ENCODE data around the gene CD83. TPM values are rescaled to one million over a fixed set of nuclear protein-coding genes. Genes with fewer than 3 reads are reported as not detected.

Gene CD83
- total RNA-seq, 1 experiment from 2014 or later, result 5.5 TPM

DNA sequence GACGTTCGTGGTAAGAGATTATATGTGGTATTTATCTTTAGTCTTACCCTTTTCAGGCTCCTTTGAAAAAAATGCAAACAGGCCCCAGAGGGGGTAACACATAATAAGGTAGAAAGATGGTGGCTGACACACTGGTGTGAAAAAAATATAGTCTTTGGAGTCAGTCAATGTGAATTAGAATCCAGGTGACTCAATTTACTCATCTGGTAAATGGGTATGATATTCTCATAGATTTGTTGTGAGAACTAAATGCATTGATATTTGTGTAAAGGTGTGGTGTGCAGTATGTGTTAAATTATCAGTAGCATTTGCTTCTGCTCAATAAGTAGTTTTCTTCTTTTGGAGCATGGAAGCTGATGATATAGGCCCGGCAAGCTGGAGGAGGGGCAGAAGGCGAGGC, 25.7 kb downstream of the CD83 start:
- H3K27ac Mint-ChIP-seq, result no peak overlapping the region
- peaks cover 40% of the 10 kb centered on the region for H3K4me1 Mint-ChIP-seq
- CTCF ChIA-PET, result interaction anchor here (0.6 to 5.7 kb wide), 3 partner anchors 14 to 239 kb away, joined by 3 to 42 read pairs (median 9); no protein-coding TSS in a partner anchor

DNA sequence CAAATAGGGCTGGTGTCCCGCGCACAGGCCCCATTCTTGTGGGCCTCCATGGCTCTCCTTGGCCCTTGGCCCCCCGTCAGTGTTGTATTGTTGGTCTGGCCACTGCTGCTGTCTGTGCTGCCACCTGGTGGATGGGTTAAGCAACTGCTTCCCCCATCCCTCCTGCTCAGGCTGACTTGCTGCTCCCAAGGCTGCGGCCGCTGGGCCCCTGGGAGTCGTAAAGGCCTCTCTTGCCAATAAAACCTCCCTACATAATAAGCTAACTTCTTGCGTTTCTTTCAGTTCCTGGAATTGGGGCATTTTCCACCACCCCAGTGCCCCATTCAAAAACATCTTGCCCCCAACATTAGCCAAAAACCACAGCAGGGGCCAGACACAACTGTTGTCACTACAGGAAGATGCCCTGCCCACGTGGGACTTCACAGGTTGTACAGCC, 27.1 kb downstream of the CD83 start:
- CTCF ChIA-PET, result interaction anchor here (0.5 to 5.7 kb wide), 8 partner anchors 16 to 1235 kb away, joined by 3 to 42 read pairs (median 4); no protein-coding TSS in a partner anchor
- TF ChIP-seq ETV6 (CRISPR knock-in tag; IDR thresholded peaks at IDR 0.05) (peak; percentile 63; the same call in 1 of the 2 replicates), FOXK1 (CRISPR knock-in tag; IDR thresholded peaks at IDR 0.05) (0 out of 2 replicates have a peak, but pooled peaks have one; percentile 19), ZNF423 (CRISPR knock-in tag; IDR thresholded peaks at IDR 0.05) (no peak)
- TF ChIP-seq, protein P1, sequence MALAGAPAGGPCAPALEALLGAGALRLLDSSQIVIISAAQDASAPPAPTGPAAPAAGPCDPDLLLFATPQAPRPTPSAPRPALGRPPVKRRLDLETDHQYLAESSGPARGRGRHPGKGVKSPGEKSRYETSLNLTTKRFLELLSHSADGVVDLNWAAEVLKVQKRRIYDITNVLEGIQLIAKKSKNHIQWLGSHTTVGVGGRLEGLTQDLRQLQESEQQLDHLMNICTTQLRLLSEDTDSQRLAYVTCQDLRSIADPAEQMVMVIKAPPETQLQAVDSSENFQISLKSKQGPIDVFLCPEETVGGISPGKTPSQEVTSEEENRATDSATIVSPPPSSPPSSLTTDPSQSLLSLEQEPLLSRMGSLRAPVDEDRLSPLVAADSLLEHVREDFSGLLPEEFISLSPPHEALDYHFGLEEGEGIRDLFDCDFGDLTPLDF (CRISPR knock-in tag; IDR thresholded peaks at IDR 0.05), result no peak
- TF ChIP-seq, protein P2, sequence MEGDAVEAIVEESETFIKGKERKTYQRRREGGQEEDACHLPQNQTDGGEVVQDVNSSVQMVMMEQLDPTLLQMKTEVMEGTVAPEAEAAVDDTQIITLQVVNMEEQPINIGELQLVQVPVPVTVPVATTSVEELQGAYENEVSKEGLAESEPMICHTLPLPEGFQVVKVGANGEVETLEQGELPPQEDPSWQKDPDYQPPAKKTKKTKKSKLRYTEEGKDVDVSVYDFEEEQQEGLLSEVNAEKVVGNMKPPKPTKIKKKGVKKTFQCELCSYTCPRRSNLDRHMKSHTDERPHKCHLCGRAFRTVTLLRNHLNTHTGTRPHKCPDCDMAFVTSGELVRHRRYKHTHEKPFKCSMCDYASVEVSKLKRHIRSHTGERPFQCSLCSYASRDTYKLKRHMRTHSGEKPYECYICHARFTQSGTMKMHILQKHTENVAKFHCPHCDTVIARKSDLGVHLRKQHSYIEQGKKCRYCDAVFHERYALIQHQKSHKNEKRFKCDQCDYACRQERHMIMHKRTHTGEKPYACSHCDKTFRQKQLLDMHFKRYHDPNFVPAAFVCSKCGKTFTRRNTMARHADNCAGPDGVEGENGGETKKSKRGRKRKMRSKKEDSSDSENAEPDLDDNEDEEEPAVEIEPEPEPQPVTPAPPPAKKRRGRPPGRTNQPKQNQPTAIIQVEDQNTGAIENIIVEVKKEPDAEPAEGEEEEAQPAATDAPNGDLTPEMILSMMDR (IDR thresholded peaks at IDR 0.05), result peak; percentile 94
- TF ChIP-seq, protein P3, sequence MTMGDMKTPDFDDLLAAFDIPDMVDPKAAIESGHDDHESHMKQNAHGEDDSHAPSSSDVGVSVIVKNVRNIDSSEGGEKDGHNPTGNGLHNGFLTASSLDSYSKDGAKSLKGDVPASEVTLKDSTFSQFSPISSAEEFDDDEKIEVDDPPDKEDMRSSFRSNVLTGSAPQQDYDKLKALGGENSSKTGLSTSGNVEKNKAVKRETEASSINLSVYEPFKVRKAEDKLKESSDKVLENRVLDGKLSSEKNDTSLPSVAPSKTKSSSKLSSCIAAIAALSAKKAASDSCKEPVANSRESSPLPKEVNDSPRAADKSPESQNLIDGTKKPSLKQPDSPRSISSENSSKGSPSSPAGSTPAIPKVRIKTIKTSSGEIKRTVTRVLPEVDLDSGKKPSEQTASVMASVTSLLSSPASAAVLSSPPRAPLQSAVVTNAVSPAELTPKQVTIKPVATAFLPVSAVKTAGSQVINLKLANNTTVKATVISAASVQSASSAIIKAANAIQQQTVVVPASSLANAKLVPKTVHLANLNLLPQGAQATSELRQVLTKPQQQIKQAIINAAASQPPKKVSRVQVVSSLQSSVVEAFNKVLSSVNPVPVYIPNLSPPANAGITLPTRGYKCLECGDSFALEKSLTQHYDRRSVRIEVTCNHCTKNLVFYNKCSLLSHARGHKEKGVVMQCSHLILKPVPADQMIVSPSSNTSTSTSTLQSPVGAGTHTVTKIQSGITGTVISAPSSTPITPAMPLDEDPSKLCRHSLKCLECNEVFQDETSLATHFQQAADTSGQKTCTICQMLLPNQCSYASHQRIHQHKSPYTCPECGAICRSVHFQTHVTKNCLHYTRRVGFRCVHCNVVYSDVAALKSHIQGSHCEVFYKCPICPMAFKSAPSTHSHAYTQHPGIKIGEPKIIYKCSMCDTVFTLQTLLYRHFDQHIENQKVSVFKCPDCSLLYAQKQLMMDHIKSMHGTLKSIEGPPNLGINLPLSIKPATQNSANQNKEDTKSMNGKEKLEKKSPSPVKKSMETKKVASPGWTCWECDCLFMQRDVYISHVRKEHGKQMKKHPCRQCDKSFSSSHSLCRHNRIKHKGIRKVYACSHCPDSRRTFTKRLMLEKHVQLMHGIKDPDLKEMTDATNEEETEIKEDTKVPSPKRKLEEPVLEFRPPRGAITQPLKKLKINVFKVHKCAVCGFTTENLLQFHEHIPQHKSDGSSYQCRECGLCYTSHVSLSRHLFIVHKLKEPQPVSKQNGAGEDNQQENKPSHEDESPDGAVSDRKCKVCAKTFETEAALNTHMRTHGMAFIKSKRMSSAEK (CRISPR knock-in tag; IDR thresholded peaks at IDR 0.05; ENCODE audit: borderline replicate concordance), result 0 out of 2 replicates have a peak, but pooled peaks have one; percentile 41

More for the DNA sequence above, 25.7 kb downstream of the CD83 start:
- no peak for TF ChIP-seq JUN (CRISPR knock-in tag; IDR thresholded peaks at IDR 0.05)
- TF ChIP-seq, protein P4, sequence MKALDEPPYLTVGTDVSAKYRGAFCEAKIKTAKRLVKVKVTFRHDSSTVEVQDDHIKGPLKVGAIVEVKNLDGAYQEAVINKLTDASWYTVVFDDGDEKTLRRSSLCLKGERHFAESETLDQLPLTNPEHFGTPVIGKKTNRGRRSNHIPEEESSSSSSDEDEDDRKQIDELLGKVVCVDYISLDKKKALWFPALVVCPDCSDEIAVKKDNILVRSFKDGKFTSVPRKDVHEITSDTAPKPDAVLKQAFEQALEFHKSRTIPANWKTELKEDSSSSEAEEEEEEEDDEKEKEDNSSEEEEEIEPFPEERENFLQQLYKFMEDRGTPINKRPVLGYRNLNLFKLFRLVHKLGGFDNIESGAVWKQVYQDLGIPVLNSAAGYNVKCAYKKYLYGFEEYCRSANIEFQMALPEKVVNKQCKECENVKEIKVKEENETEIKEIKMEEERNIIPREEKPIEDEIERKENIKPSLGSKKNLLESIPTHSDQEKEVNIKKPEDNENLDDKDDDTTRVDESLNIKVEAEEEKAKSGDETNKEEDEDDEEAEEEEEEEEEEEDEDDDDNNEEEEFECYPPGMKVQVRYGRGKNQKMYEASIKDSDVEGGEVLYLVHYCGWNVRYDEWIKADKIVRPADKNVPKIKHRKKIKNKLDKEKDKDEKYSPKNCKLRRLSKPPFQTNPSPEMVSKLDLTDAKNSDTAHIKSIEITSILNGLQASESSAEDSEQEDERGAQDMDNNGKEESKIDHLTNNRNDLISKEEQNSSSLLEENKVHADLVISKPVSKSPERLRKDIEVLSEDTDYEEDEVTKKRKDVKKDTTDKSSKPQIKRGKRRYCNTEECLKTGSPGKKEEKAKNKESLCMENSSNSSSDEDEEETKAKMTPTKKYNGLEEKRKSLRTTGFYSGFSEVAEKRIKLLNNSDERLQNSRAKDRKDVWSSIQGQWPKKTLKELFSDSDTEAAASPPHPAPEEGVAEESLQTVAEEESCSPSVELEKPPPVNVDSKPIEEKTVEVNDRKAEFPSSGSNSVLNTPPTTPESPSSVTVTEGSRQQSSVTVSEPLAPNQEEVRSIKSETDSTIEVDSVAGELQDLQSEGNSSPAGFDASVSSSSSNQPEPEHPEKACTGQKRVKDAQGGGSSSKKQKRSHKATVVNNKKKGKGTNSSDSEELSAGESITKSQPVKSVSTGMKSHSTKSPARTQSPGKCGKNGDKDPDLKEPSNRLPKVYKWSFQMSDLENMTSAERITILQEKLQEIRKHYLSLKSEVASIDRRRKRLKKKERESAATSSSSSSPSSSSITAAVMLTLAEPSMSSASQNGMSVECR (CRISPR knock-in tag; IDR thresholded peaks at IDR 0.05; ENCODE audit: borderline replicate concordance), result no peak
- TF ChIP-seq NR3C1 (CRISPR knock-in tag; conservative IDR thresholded peaks at IDR 0.05; ENCODE audit: low read depth), result no peak
- TF ChIP-seq, protein P5, sequence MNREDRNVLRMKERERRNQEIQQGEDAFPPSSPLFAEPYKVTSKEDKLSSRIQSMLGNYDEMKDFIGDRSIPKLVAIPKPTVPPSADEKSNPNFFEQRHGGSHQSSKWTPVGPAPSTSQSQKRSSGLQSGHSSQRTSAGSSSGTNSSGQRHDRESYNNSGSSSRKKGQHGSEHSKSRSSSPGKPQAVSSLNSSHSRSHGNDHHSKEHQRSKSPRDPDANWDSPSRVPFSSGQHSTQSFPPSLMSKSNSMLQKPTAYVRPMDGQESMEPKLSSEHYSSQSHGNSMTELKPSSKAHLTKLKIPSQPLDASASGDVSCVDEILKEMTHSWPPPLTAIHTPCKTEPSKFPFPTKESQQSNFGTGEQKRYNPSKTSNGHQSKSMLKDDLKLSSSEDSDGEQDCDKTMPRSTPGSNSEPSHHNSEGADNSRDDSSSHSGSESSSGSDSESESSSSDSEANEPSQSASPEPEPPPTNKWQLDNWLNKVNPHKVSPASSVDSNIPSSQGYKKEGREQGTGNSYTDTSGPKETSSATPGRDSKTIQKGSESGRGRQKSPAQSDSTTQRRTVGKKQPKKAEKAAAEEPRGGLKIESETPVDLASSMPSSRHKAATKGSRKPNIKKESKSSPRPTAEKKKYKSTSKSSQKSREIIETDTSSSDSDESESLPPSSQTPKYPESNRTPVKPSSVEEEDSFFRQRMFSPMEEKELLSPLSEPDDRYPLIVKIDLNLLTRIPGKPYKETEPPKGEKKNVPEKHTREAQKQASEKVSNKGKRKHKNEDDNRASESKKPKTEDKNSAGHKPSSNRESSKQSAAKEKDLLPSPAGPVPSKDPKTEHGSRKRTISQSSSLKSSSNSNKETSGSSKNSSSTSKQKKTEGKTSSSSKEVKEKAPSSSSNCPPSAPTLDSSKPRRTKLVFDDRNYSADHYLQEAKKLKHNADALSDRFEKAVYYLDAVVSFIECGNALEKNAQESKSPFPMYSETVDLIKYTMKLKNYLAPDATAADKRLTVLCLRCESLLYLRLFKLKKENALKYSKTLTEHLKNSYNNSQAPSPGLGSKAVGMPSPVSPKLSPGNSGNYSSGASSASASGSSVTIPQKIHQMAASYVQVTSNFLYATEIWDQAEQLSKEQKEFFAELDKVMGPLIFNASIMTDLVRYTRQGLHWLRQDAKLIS (CRISPR knock-in tag; IDR thresholded peaks at IDR 0.05; ENCODE audit: borderline replicate concordance), result no peak
- TF ChIP-seq ZNF396 (CRISPR knock-in tag; IDR thresholded peaks at IDR 0.05; ENCODE audit: borderline replicate concordance), result no peak
- no peak for TF ChIP-seq OVOL2 (CRISPR knock-in tag; IDR thresholded peaks at IDR 0.05; ENCODE audit: borderline replicate concordance)
- TF ChIP-seq, protein P6, sequence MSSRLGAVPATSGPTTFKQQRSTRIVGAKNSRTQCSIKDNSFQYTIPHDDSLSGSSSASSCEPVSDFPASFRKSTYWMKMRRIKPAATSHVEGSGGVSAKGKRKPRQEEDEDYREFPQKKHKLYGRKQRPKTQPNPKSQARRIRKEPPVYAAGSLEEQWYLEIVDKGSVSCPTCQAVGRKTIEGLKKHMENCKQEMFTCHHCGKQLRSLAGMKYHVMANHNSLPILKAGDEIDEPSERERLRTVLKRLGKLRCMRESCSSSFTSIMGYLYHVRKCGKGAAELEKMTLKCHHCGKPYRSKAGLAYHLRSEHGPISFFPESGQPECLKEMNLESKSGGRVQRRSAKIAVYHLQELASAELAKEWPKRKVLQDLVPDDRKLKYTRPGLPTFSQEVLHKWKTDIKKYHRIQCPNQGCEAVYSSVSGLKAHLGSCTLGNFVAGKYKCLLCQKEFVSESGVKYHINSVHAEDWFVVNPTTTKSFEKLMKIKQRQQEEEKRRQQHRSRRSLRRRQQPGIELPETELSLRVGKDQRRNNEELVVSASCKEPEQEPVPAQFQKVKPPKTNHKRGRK (CRISPR knock-in tag; IDR thresholded peaks at IDR 0.05; ENCODE audit: borderline replicate concordance), result no peak
- TF ChIP-seq FOXK1 (CRISPR knock-in tag; IDR thresholded peaks at IDR 0.05), result no peak
- DNase-seq (ENCODE audit: low spot score) (no peak), ATAC-seq (no peak)
- POLR2A ChIA-PET, result no interaction called here
- Mint-ChIP-seq H3K36me3 (no peaks in the 10 kb centered on the region; the same call in 1 of the 2 replicates), H3K27me3 (ENCODE audit: low read depth) (peaks cover 5% of the 10 kb centered on the region; the same call in 1 of the 2 replicates), H3K9me3 (no peaks in the 10 kb centered on the region), H3K4me3 (no peak overlapping the region)

More for the DNA sequence above, 27.1 kb downstream of the CD83 start:
- Mint-ChIP-seq H3K4me1 (peaks cover 40% of the 10 kb centered on the region), H3K27ac (no peak overlapping the region), H3K36me3 (no peaks in the 10 kb centered on the region; the same call in 1 of the 2 replicates), H3K4me3 (no peak overlapping the region), H3K27me3 (ENCODE audit: low read depth) (peaks cover 5% of the 10 kb centered on the region; the same call in 1 of the 2 replicates), H3K9me3 (no peaks in the 10 kb centered on the region)
- DNase-seq (ENCODE audit: low spot score) (peak; percentile 92), ATAC-seq (peak; percentile 91)
- POLR2A ChIA-PET, result interaction anchor here (0.6 kb wide), 1 partner anchor 230 kb away, joined by 4 read pairs; no protein-coding TSS in a partner anchor

Measured in WTC11 (cell line).